ENCODE data around the gene HYCC2. TPM values are rescaled to one million over a fixed set of nuclear protein-coding genes. Genes with fewer than 3 reads are reported as not detected.
"Not testable (repeated sequence)": the region's sequence is repeated elsewhere in the genome, so short reads cannot be mapped to it uniquely, and the experiment has no call there.

The HYCC2 gene
- total RNA-seq, 2 experiments from 2014 or later, result 37.0 to 40.5 TPM

DNA sequence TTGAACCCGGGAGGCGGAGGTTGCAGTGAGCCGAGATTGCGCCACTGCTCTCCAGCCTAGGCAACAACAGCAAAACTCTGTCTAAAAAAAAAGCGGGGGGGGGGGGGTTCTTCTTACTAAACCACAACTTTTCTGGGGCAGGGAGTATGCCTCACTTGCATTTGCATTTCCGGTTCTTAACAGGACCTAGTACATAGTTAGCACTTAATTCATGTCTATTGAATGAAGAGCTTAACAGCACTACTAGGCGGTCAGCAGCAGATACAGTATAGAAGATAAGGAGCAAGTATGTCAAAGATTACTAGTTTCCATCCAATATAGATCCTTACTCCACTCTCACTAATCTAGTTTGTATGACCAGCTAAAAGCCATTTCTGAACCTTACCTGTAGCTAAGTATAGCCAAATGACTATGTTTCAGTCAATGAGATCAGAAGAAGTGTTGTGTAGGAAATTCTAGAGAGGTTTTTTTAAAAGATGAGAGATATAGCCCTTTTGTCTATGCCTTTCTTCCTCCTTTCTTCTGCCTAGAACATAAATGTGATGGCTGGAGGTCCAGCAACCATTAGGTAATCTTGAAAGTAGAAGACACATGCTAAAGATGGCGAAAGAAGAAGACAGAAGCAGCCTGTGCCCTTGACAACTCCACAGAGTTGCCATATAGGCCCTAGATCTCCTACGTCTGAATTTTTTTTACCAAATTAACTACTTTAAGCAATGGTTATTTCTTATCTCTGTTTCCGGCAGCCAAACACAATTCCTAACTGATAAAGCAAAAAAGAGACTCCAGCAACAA lies 11.3 kb downstream of the HYCC2 start:
- peaks cover 24% of the 10 kb centered on the region for H3K4me1 Mint-ChIP-seq
- peaks cover 28% of the 10 kb centered on the region for H3K36me3 Mint-ChIP-seq
- POLR2A ChIA-PET, result no interaction called here
- no peak overlapping the region for H3K27ac Mint-ChIP-seq
- ATAC-seq (ENCODE audit: low read depth) (no peak), DNase-seq (no peak)
- H3K4me3 Mint-ChIP-seq, result no peak overlapping the region
- H3K27me3 Mint-ChIP-seq, result no peaks in the 10 kb centered on the region
- no peaks in the 10 kb centered on the region for H3K9me3 Mint-ChIP-seq

DNA sequence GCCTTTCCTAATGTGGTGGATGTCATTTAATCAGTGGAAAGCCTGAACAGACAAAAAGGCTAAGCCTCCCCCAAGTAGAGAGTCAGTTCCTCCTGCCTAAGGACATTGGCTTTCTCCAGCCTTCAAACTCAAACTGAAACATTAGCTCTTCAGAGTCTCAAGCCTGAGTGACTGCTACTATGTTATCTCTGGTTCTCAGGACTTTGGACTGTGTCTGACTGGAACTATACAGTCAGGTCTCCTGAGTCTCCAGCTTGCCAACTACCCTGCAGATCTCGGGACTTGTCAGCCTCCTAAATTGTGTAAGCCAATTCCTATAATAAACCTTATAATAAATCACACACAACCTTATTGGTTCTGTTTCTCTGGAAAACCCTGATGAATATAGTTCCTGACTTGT lies 12.6 kb downstream of the HYCC2 start:
- no peak overlapping the region for H3K27ac Mint-ChIP-seq
- POLR2A ChIA-PET, result no interaction called here
- DNase-seq, result no peak
- peaks cover 20% of the 10 kb centered on the region for H3K4me1 Mint-ChIP-seq
- H3K36me3 Mint-ChIP-seq, result peaks cover 33% of the 10 kb centered on the region
- no peaks in the 10 kb centered on the region for H3K9me3 Mint-ChIP-seq
- no peak for ATAC-seq (ENCODE audit: low read depth)
- H3K4me3 Mint-ChIP-seq, result no peak overlapping the region
- no peaks in the 10 kb centered on the region for H3K27me3 Mint-ChIP-seq

- ATAC-seq (ENCODE audit: low read depth), result no peak
- Mint-ChIP-seq H3K4me3 (no peak overlapping the region), H3K9me3 (no peaks in the 10 kb centered on the region), H3K27me3 (no peaks in the 10 kb centered on the region), H3K36me3 (peaks cover 25% of the 10 kb centered on the region), H3K27ac (no peak overlapping the region), H3K4me1 (peaks cover 12% of the 10 kb centered on the region)
- DNase-seq, result no peak
- POLR2A ChIA-PET, result no interaction called here
These were observed 13.7 kb downstream of the HYCC2 start for GRCh38 chr2:201057715-201058248.

DNA sequence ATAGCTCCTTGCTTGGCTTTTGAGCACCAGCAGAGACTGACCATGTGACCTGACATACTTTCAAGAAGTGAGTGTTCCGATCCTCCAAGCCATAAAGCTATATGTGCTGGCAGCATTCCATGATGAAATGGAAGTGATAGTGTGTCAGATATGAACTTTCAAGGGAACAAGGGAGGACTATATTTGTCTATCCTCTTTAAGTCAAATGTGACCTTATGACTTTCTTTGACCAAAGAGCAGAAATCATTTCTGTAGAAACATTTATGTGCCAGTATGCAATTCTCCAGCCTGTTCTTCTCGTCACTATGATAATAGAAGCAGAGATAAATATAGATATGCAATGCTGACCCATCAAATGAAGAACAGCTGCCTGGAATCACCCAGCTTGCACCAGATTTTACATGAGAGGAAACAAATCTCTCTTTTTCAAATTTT lies 14.4 kb downstream of the HYCC2 start:
- ATAC-seq (ENCODE audit: low read depth) (no peak), DNase-seq (no peak)
- POLR2A ChIA-PET, result no interaction called here
- H3K36me3 Mint-ChIP-seq, result peaks cover 30% of the 10 kb centered on the region
- H3K27me3 Mint-ChIP-seq, result no peaks in the 10 kb centered on the region
- H3K27ac Mint-ChIP-seq, result no peak overlapping the region
- H3K4me1 Mint-ChIP-seq, result peaks cover 17% of the 10 kb centered on the region
- H3K4me3 Mint-ChIP-seq, result no peak overlapping the region
- no peaks in the 10 kb centered on the region for H3K9me3 Mint-ChIP-seq

DNA sequence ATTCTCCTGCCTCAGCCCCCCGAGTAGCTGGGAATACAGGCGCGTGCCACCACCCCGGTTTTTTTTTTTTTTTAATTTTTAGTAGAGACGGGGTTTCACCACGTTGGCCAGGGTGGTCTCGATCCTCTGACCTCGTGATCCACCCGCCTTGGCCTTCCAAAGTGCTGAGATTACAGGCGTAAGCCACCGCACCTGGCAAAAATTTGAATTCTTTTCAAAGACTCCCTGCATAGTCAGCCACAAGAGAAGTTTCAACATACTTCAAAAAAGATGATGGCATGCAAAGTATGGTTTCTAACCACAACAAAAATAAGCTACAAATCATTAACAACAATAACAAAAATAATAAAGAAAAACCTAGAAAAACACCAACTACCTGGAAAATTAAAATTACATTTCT lies 22.0 kb downstream of the HYCC2 start:
- Mint-ChIP-seq H3K4me3 (no peak overlapping the region), H3K9me3 (no peaks in the 10 kb centered on the region), H3K36me3 (peaks cover 50% of the 10 kb centered on the region), H3K4me1 (peaks cover 12% of the 10 kb centered on the region), H3K27ac (no peak overlapping the region), H3K27me3 (no peaks in the 10 kb centered on the region)
- DNase-seq (no peak), ATAC-seq (ENCODE audit: low read depth) (no peak)
- POLR2A ChIA-PET, result no interaction called here

- Mint-ChIP-seq H3K36me3 (peaks cover 56% of the 10 kb centered on the region), H3K4me3 (no peak overlapping the region), H3K27me3 (no peaks in the 10 kb centered on the region), H3K4me1 (peaks cover 4% of the 10 kb centered on the region), H3K9me3 (peaks cover 3% of the 10 kb centered on the region), H3K27ac (no peak overlapping the region)
- ATAC-seq (ENCODE audit: low read depth) (no peak), DNase-seq (no peak)
- POLR2A ChIA-PET, result no interaction called here
These were observed 24.6 kb downstream of the HYCC2 start for GRCh38 chr2:201046881-201047280.

DNA sequence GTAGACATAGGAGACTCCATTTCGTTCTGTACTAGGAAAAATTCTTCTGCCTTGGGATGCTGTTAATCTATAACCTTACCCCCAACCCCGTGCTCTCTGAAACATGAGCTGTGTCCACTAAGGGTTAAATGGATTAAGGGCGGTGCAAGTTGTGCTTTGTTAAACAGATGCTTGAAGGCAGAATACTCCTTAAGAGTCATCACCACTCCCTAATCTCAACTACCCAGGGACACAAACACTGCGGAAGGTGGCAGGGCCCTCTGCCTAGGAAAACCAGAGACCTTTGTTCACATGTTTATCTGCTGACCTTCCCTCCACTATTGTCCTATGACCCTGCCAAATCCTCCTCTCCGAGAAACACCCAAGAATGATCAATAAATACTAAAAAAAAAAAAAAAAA lies 28.4 kb downstream of the HYCC2 start:
- ATAC-seq (ENCODE audit: low read depth); DNase-seq; H3K9me3 Mint-ChIP-seq; H3K27ac Mint-ChIP-seq; POLR2A ChIA-PET; H3K4me3 Mint-ChIP-seq; H3K27me3 Mint-ChIP-seq; H3K4me1 Mint-ChIP-seq: not testable (repeated sequence)
- peaks cover 56% of the 10 kb centered on the region for H3K36me3 Mint-ChIP-seq

- H3K9me3 Mint-ChIP-seq, result peaks cover 10% of the 10 kb centered on the region
- H3K27me3 Mint-ChIP-seq; POLR2A ChIA-PET; H3K4me1 Mint-ChIP-seq; DNase-seq; H3K4me3 Mint-ChIP-seq; H3K27ac Mint-ChIP-seq; ATAC-seq (ENCODE audit: low read depth): not testable (repeated sequence)
- H3K36me3 Mint-ChIP-seq, result peaks cover 53% of the 10 kb centered on the region
These were observed 29.0 kb downstream of the HYCC2 start for GRCh38 chr2:201042451-201042850.

DNA sequence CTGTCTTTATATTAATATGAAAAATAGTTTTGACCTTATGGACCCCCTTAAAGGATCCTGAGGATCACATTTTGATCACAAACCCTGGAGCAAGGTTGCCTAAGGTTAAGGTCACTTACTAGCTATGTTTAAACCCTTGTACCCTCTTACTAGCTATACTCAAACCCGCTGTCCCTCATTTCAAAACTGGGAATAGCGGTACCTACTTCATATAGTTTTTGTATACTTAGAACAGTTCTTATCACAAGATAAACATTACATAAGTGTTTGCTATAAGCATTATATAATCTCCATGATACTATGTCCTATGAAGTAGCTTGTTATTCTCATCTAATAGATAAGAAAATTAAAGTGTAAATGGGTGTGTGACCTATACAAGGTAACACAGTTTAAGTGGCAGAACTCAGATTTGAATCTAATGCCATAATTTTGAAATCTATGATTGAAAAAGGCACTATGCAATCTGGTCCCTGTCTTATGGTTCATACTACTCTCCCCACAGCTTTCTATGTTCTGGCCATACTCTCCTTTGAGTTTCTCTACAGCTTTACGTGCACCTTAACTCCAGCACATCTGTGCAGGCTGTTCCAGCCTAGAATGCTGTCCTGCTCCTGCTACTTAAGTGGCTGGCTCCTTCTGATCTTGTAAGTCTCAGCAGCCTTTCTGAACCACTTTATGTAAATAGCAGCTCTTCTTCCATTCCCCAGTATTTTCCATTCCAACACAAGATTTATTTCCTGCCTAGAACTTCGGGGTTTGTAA lies 30.4 kb downstream of the HYCC2 start:
- Mint-ChIP-seq H3K4me3 (no peak overlapping the region), H3K9me3 (peaks cover 10% of the 10 kb centered on the region), H3K4me1 (peaks cover 3% of the 10 kb centered on the region), H3K27me3 (no peaks in the 10 kb centered on the region), H3K27ac (no peak overlapping the region), H3K36me3 (peaks cover 52% of the 10 kb centered on the region)
- ATAC-seq (ENCODE audit: low read depth) (no peak), DNase-seq (no peak)
- POLR2A ChIA-PET, result interaction anchor here (1.0 kb wide), 1 partner anchor 78 kb away, joined by 3 read pairs; the partner anchor contains the start of gene ORC2

GRCh38 chr2:201038855-201039254 lies 32.6 kb downstream of the HYCC2 start:
- Mint-ChIP-seq H3K36me3 (peaks cover 52% of the 10 kb centered on the region), H3K27ac (no peak overlapping the region), H3K9me3 (peaks cover 12% of the 10 kb centered on the region), H3K4me3 (no peak overlapping the region), H3K4me1 (peaks cover 2% of the 10 kb centered on the region), H3K27me3 (no peaks in the 10 kb centered on the region)
- POLR2A ChIA-PET, result no interaction called here
- DNase-seq (no peak), ATAC-seq (ENCODE audit: low read depth) (no peak)

- Mint-ChIP-seq H3K36me3 (peaks cover 50% of the 10 kb centered on the region), H3K9me3 (peaks cover 12% of the 10 kb centered on the region)
- H3K27ac Mint-ChIP-seq; H3K4me3 Mint-ChIP-seq; POLR2A ChIA-PET; ATAC-seq (ENCODE audit: low read depth); DNase-seq; H3K27me3 Mint-ChIP-seq; H3K4me1 Mint-ChIP-seq: not testable (repeated sequence)
These were observed 33.1 kb downstream of the HYCC2 start for GRCh38 chr2:201038361-201038760.

DNA sequence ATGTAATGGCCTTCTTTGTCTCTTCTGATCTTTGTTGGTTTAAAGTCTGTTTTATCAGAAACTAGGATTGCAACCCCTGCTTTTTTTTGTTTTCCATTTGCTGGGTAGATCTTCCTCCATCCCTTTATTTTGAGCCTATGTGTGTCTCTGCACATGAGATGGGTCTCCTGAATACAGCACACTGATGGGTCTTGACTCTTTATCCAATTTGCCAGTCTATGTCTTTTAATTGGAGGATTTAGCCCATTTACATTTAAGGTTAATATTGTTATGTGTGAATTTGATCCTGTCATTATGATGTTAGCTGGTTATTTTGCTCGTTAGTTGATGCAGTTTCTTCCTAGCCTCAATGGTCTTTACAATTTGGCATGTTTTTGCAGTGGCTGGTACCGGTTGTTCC lies 37.1 kb downstream of the HYCC2 start:
- peaks cover 50% of the 10 kb centered on the region for H3K36me3 Mint-ChIP-seq
- POLR2A ChIA-PET, result interaction anchor here (0.6 kb wide), 1 partner anchor 35 kb away, joined by 3 read pairs; no protein-coding TSS in a partner anchor

DNA sequence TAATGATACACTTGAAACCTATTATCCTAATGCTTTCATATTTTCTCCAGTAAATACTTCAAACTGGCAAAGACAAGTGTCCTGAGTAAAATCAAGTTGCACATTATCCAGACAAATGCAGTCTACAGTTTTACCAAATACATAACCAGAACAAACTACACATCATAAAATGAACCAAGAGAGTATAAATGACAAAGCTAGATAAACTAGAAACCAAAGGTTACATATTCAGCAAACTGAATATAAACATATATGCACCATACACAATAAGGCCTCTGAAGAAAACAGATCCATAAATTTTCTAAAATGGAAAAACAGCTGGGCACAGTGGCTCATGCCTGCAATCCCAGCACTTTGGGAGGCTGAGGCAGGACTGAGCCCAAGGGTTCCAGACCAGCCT lies 47.0 kb downstream of the HYCC2 start:
- no peak for DNase-seq

More for the DNA sequence above, 37.1 kb downstream of the HYCC2 start:
- not testable (repeated sequence) for H3K4me1 Mint-ChIP-seq; H3K4me3 Mint-ChIP-seq; H3K27ac Mint-ChIP-seq; DNase-seq; ATAC-seq (ENCODE audit: low read depth); H3K27me3 Mint-ChIP-seq
- H3K9me3 Mint-ChIP-seq, result peaks cover 16% of the 10 kb centered on the region

More for the DNA sequence above, 47.0 kb downstream of the HYCC2 start:
- POLR2A ChIA-PET, result no interaction called here
- Mint-ChIP-seq H3K4me3 (no peak overlapping the region), H3K4me1 (peaks cover 17% of the 10 kb centered on the region), H3K27me3 (no peaks in the 10 kb centered on the region), H3K36me3 (peaks cover 28% of the 10 kb centered on the region), H3K9me3 (peaks cover 5% of the 10 kb centered on the region), H3K27ac (no peak overlapping the region)
- ATAC-seq (ENCODE audit: low read depth), result no peak
